Measurements from ENCODE around the gene GNAQ.

The GNAQ gene

DNA sequence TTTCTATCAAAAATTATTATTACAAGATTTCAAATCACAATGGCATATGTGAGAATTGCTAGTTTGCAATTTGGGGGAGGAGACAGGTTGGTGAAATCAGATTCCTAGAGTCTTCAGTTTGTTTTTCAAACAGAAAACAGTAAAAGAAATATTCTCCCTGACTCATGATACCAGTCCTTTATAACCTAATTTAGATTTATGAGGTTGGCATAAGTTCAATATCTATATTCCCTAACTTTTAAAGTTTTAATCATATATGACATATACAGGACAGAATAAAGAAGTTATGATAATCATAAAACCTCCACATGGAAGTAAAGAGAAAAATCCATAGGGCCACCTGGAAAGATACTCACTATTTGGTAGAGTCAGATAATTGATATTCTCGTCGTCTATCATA lies 216.4 kb downstream of the GNAQ start:
- Histone ChIP-seq H3K79me2 (no peaks in the 10 kb centered on the region), H3K4me2 (ENCODE audit: low read length) (no peak overlapping the region), H3K27ac (no peak overlapping the region), H3K4me3 (ENCODE audit: low read depth, low read length) (no peak overlapping the region), H2AFZ (no peak overlapping the region), H3K9me3 (ENCODE audit: control insufficient read depth, low read length) (no peaks in the 10 kb centered on the region), H3K4me1 (no peaks in the 10 kb centered on the region), H3K27me3 (ENCODE audit: control insufficient read depth, insufficient read depth, low read length) (no peaks in the 10 kb centered on the region), H3K9ac (no peak overlapping the region), H3K36me3 (ENCODE audit: control insufficient read depth, insufficient read depth, low read length) (no peaks in the 10 kb centered on the region)
- TF ChIP-seq, protein P1, sequence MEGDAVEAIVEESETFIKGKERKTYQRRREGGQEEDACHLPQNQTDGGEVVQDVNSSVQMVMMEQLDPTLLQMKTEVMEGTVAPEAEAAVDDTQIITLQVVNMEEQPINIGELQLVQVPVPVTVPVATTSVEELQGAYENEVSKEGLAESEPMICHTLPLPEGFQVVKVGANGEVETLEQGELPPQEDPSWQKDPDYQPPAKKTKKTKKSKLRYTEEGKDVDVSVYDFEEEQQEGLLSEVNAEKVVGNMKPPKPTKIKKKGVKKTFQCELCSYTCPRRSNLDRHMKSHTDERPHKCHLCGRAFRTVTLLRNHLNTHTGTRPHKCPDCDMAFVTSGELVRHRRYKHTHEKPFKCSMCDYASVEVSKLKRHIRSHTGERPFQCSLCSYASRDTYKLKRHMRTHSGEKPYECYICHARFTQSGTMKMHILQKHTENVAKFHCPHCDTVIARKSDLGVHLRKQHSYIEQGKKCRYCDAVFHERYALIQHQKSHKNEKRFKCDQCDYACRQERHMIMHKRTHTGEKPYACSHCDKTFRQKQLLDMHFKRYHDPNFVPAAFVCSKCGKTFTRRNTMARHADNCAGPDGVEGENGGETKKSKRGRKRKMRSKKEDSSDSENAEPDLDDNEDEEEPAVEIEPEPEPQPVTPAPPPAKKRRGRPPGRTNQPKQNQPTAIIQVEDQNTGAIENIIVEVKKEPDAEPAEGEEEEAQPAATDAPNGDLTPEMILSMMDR (IDR thresholded peaks at IDR 0.05) = no peak

DNA sequence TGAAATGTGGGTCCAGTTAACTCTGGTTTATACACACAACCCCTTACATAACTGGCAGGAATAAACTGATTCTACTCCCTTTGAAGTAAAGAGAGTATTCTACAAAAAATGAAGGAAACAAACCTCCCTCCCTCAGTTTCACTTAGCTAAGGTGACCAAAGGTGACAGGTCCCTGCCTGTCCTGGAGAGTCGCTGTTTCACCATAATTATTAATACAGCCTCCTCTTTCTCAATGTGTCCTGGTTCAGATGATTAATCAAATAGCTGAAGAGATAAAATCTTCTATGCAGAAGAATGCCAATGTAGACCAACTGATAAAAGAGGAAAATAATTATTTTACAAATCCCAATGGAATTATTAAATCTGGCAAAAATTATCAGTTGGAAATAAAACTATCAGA lies 219.8 kb downstream of the GNAQ start:
- no peaks in the 10 kb centered on the region for H3K79me2 ChIP-seq
- TF ChIP-seq, protein P1 (IDR thresholded peaks at IDR 0.05) = no peak
- no peak overlapping the region for H3K4me3 ChIP-seq (ENCODE audit: low read depth, low read length)
- H3K4me1 ChIP-seq = no peaks in the 10 kb centered on the region
- no peak overlapping the region for H3K9ac ChIP-seq
- H3K9me3 ChIP-seq (ENCODE audit: control insufficient read depth, low read length) = no peaks in the 10 kb centered on the region
- H3K27ac ChIP-seq = no peak overlapping the region
- no peak overlapping the region for H2AFZ ChIP-seq
- H3K36me3 ChIP-seq (ENCODE audit: control insufficient read depth, insufficient read depth, low read length) = no peaks in the 10 kb centered on the region
- H3K27me3 ChIP-seq (ENCODE audit: control insufficient read depth, insufficient read depth, low read length) = no peaks in the 10 kb centered on the region
- no peak overlapping the region for H3K4me2 ChIP-seq (ENCODE audit: low read length)

DNA sequence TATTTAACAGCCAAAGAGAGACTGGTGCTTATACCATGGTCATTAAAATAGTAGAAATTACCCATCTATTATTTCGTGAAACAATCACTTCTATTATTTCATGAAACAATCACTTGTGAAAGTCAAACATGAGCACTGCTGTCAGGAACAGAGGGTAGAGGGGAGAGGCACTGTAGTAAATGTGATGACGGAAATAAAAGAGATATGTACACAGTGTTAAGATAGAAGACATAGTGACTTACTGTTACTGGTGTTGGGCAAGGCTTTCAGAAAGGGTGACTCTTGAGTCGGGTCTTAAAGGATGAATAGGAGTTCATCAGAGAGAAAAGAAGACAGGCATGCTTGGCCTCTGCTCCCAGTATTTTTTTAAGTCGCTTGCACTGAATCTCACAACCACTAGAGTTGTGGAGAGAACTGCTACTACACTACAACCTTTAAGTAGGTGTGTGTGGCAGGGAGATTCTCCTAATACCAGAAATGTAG lies 220.9 kb downstream of the GNAQ start:
- H3K4me2 ChIP-seq (ENCODE audit: low read length) = no peak overlapping the region
- no peaks in the 10 kb centered on the region for H3K36me3 ChIP-seq (ENCODE audit: control insufficient read depth, insufficient read depth, low read length)
- TF ChIP-seq, protein P1 (IDR thresholded peaks at IDR 0.05) = no peak
- no peak overlapping the region for H2AFZ ChIP-seq
- H3K9me3 ChIP-seq (ENCODE audit: control insufficient read depth, low read length) = no peaks in the 10 kb centered on the region
- H3K4me1 ChIP-seq = no peaks in the 10 kb centered on the region
- H3K4me3 ChIP-seq (ENCODE audit: low read depth, low read length) = no peak overlapping the region
- no peak overlapping the region for H3K27ac ChIP-seq
- no peaks in the 10 kb centered on the region for H3K79me2 ChIP-seq
- H3K27me3 ChIP-seq (ENCODE audit: control insufficient read depth, insufficient read depth, low read length) = no peaks in the 10 kb centered on the region
- no peak overlapping the region for H3K9ac ChIP-seq

DNA sequence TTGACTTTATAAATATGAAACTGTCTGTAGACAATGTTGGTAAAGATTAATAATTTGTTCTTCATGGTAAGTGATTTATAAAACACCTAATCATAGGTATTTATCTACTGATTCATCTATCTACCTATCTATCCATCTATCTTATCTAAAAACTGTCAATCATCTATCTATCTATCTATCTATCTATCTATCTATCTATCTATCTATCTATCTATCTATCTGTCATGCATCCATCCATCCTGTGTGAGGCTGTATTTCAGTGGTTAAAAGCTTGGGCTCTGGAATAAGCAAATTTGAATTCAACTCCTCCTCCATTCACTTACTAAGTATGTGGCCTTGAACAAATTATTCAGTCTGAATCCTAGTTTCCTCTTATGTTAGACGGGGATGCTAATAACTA lies 221.6 kb downstream of the GNAQ start:
- Histone ChIP-seq H3K4me2 (ENCODE audit: low read length) (no peak overlapping the region), H3K79me2 (no peaks in the 10 kb centered on the region), H3K4me3 (ENCODE audit: low read depth, low read length) (no peak overlapping the region), H2AFZ (no peak overlapping the region), H3K4me1 (no peaks in the 10 kb centered on the region), H3K27ac (no peak overlapping the region), H3K36me3 (ENCODE audit: control insufficient read depth, insufficient read depth, low read length) (no peaks in the 10 kb centered on the region), H3K9me3 (ENCODE audit: control insufficient read depth, low read length) (no peaks in the 10 kb centered on the region), H3K9ac (no peak overlapping the region), H3K27me3 (ENCODE audit: control insufficient read depth, insufficient read depth, low read length) (no peaks in the 10 kb centered on the region)
- TF ChIP-seq, protein P1 (IDR thresholded peaks at IDR 0.05) = no peak

DNA sequence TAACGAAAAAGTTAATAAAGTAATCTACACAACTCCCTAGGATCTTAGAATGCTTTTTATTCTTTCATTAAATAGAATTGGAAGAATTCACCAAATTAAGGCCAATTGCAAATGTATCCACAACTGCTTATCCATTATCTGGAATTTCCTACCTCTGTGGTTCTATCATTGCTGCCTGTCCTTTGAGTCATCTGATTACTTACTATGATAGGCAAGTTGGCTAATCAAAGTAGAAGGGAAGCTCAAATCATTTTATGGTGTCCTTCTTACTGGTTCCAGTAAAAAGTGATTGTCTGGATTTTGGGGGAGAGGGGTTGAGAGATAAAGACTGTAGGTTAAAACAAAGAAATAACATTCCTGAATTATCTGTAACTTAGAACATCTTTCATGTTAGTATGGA lies 222.1 kb downstream of the GNAQ start:
- Histone ChIP-seq H3K27me3 (ENCODE audit: control insufficient read depth, insufficient read depth, low read length) (no peaks in the 10 kb centered on the region), H3K4me3 (ENCODE audit: low read depth, low read length) (no peak overlapping the region), H2AFZ (no peak overlapping the region), H3K9me3 (ENCODE audit: control insufficient read depth, low read length) (no peaks in the 10 kb centered on the region), H3K36me3 (ENCODE audit: control insufficient read depth, insufficient read depth, low read length) (no peaks in the 10 kb centered on the region), H3K4me2 (ENCODE audit: low read length) (no peak overlapping the region), H3K27ac (no peak overlapping the region), H3K79me2 (no peaks in the 10 kb centered on the region), H3K4me1 (no peaks in the 10 kb centered on the region), H3K9ac (no peak overlapping the region)
- TF ChIP-seq, protein P1 (IDR thresholded peaks at IDR 0.05) = no peak
